B cell (primary cell): ENCODE measurements around the gene RPS8. TPM values are rescaled to one million over a fixed set of nuclear protein-coding genes. Genes with fewer than 3 reads are reported as not detected.

Experiments used
- ATAC-seq: fragments of 200-7000 bp; cut with Tn5 transposase; one replicate; pipeline ENCODE4 v1.10.0; 2021; ENCODE audit warnings: low read depth, mild to moderate bottlenecking, moderate number of reproducible peaks, moderate library complexity
- CTCF ChIA-PET: fragments of 350-600 bp; sonication (Branson Sonifier 250); formaldehyde crosslinking; loops from one replicate; lab custom pipeline; 2021; ENCODE audit warnings: antibody characterized with exemption, inconsistent platforms; lab: Charles Lee
- POLR2A ChIA-PET: fragments of 350-600 bp; sonication (Branson Sonifier 250); formaldehyde crosslinking; loops from one replicate; lab custom pipeline; 2021; ENCODE audit warnings: antibody characterized with exemption; lab: Charles Lee
- DNase-seq: peaks from one replicate; pipeline ENCODE4 v3.0.0; 2013
- H2AFZ ChIP-seq: 2 replicates; pipeline ENCODE4 v1.6.1; 2012; ENCODE audit warnings: mild to moderate bottlenecking, low read depth, low read length; ENCODE audit not compliant: insufficient read depth, poor library complexity, severe bottlenecking
- H3K27ac ChIP-seq, 2 donors: 1 replicate in 1 of 2; 2 replicates in 1 of 2; pipeline ENCODE4 v1.5.1; 2012 to 2013; ENCODE audit warnings: low read length in 2 of 2, mild to moderate bottlenecking in 2 of 2, moderate library complexity in 1 of 2
- H3K27me3 ChIP-seq, 4 experiments: fragments of 200-600 bp in 1 of 4; sonication (generic) in 1 of 4; replicated peaks in 1 of 4; 1 replicate in 2 of 4; 2 replicates in 2 of 4; pipeline versions ENCODE4 v1.6.1 to v1.7.0; 2013 to 2016; ENCODE audit warnings: low read length in 3 of 4, mild to moderate bottlenecking in 2 of 4, mixed read lengths in 1 of 4, moderate library complexity in 1 of 4; ENCODE audit not compliant: insufficient read depth in 4 of 4, control insufficient read depth in 3 of 4; ENCODE audit errors: control extremely low read depth in 1 of 4
- H3K36me3 ChIP-seq, 2 experiments: replicated peaks in 1 of 2; 1 replicate in 1 of 2; 2 replicates in 1 of 2; pipeline versions ENCODE4 v1.6.1 to v1.7.1; 2013; ENCODE audit warnings: low read length in 1 of 2; ENCODE audit not compliant: insufficient read depth in 2 of 2, control insufficient read depth in 1 of 2; ENCODE audit errors: control extremely low read depth in 1 of 2, extremely low read depth in 1 of 2
- H3K4me1 ChIP-seq, 2 donors: fragments of 200-600 bp in 1 of 2; sonication (generic) in 1 of 2; 1 replicate in 1 of 2; 2 replicates in 1 of 2; pipeline versions ENCODE4 v1.5.1 to v1.6.1; 2013 to 2017; ENCODE audit warnings: low read length in 2 of 2; ENCODE audit not compliant: control insufficient read depth in 2 of 2, insufficient read depth in 2 of 2
- H3K4me2 ChIP-seq: replicated peaks from 2 replicates; pipeline ENCODE3; 2012; ENCODE audit warnings: mild to moderate bottlenecking, low read depth, low read length; ENCODE audit not compliant: poor library complexity, severe bottlenecking
- H3K4me3 ChIP-seq, 5 experiments: fragments of 200-600 bp in 1 of 5; sonication (generic) in 1 of 5; 1 replicate in 3 of 5; 2 replicates in 2 of 5; pipeline versions ENCODE4 v1.5.1 to v1.7.0; 2011 to 2016; ENCODE audit warnings: low read length in 4 of 5, mild to moderate bottlenecking in 4 of 5, low read depth in 2 of 5, control low read depth in 1 of 5, moderate library complexity in 1 of 5; ENCODE audit not compliant: insufficient read depth in 1 of 5; ENCODE audit errors: control extremely low read depth in 1 of 5, extremely low read depth in 1 of 5
- H3K79me2 ChIP-seq: fragments of 200-600 bp; sonication (generic); one replicate; pipeline ENCODE4 v1.6.0; 2016; ENCODE audit warnings: low read length; ENCODE audit not compliant: control insufficient read depth, insufficient read depth
- H3K9ac ChIP-seq: fragments of 200-600 bp; sonication (generic); 2 replicates; pipeline ENCODE4 v1.6.1; 2017; ENCODE audit warnings: mild to moderate bottlenecking, low read length, moderate library complexity
- H3K9me3 ChIP-seq, 3 donors: one replicate each; pipeline versions ENCODE4 v1.6.1 to v1.7.1; 2013; ENCODE audit warnings: low read length in 2 of 3; ENCODE audit not compliant: control insufficient read depth in 2 of 3, insufficient read depth in 1 of 3; ENCODE audit errors: control extremely low read depth in 1 of 3
- H4K20me1 ChIP-seq: 2 replicates; pipeline ENCODE4 v1.6.0; 2012; ENCODE audit warnings: mild to moderate bottlenecking, low read length; ENCODE audit not compliant: insufficient read depth, control insufficient read depth, poor library complexity, severe bottlenecking
- H3K27ac Mint-ChIP-seq: one replicate; pipeline ENCODE4 v1.8.0; 2021; ENCODE audit warnings: mixed read lengths
- H3K27me3 Mint-ChIP-seq: one replicate; pipeline ENCODE4 v1.8.0; 2021; ENCODE audit warnings: mixed read lengths
- H3K4me1 Mint-ChIP-seq: one replicate; pipeline ENCODE4 v1.8.0; 2021; ENCODE audit warnings: mixed read lengths
- H3K4me3 Mint-ChIP-seq: one replicate; pipeline ENCODE4 v1.8.0; 2021; ENCODE audit warnings: mixed read lengths
- H3K9me3 Mint-ChIP-seq: one replicate; pipeline ENCODE4 v1.8.0; 2022; ENCODE audit warnings: mixed read lengths; ENCODE audit not compliant: insufficient read depth
- CTCF ChIP-seq: fragments of 200-600 bp; IDR thresholded peaks from one replicate; pipeline ENCODE4 v1.8.0; 2022; ENCODE audit warnings: antibody characterized with exemption, mild to moderate bottlenecking
- EZH2 ChIP-seq: IDR thresholded peaks from 2 replicates; pipeline ENCODE4 v1.6.1; 2012; ENCODE audit warnings: borderline replicate concordance, low read depth, mild to moderate bottlenecking, moderate library complexity, low read length; ENCODE audit not compliant: insufficient read depth, poor library complexity, severe bottlenecking
- WGBS: methylation state at CpG from one replicate; pipeline ENCODE4 v1.1.5; 2013; ENCODE audit warnings: missing lambda C conversion rate; ENCODE audit not compliant: insufficient coverage; 5-methylcytosine and 5-hydroxymethylcytosine counted together
- intact Hi-C: fragments of 100-400 bp; cut with micrococcal nuclease; formaldehyde crosslinking; loops from one replicate; pipeline ENCODE4 v1.10.0; 2022
- polyA plus RNA-seq: library from polyadenylated mRNA; depleted of rRNA; stranded (reverse); fragments of >200 nt; gene quantifications from 2 replicates; pipeline ENCODE4 v1.2.3, GENCODE V29; 2012
- total RNA-seq, 2 donors: library from RNA; stranded (reverse); fragments of 120-200 nt in 1 of 2; gene quantifications; 1 replicate in 1 of 2; 2 replicates in 1 of 2; pipeline versions ENCODE4 v1.2.3 to v1.2.4, GENCODE V29; 2013 to 2022

The RPS8 gene
- total and polyA plus RNA-seq, 2 donors (not counting 1 experiment from before 2014, with no cell fraction given): 2,525 to 4,047 TPM

DNA sequence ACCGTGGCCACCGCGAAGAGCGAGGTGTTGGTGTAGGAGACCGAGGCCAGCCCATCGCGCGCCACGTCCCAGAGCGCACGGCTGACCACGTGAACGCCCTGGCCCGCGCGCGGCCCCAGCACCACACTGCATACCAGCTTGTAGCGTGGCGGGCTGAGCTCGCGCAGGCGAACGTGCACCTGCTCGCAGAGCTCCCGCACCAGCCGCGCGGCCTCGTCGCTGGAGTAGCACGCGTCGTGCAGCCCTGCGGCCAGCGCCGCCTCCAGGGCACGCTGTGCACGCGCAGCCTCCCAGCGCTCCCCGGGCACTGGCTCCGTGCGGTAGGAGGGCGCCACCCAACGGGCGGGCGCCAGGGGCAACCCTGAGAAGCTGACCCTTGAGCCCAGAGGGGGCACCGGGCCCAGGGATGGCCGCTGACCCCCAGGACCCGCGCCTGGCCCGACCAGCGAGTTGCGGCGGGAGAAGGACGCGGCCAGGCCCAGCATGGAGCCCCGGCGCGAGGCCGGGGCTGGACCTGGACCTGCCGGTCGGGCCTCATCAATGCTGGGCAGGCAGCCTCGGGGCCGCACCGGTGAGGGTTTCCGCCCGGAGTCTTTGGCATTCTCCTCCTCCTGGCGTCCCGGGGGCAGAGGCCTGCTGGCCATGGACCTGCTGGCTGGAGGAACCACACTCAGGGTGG is 30.8 kb downstream of the RPS8 start:
- H3K79me2 ChIP-seq: peaks cover 5% of the 10 kb centered on the region
- WGBS: 99% methylated on average over 67 of the region's 70 CpGs
- H3K36me3 ChIP-seq: peaks cover 0 to 21% of the 10 kb centered on the region in 2 experiments

More for the DNA sequence above, 30.8 kb downstream of the RPS8 start:
- Mint-ChIP-seq H3K27ac (peak overlapping the region; percentile 99), H3K4me1 (peaks cover 65% of the 10 kb centered on the region), H3K27me3 (no peaks in the 10 kb centered on the region), H3K9me3 (no peaks in the 10 kb centered on the region), H3K4me3 (no peak overlapping the region)
- no peak overlapping the region for H3K4me2 ChIP-seq
- intact Hi-C loops: no loop called here
- ChIA-PET POLR2A (interaction anchor here (4.3 kb wide), 1 partner anchor 13 kb away, joined by 59 read pairs; no protein-coding TSS in a partner anchor), CTCF (interaction anchor here (1.1 to 1.7 kb wide), 2 partner anchors 13 to 77 kb away, joined by 3 to 7 read pairs; no protein-coding TSS in a partner anchor)
- TF ChIP-seq CTCF: no peak
- TF ChIP-seq EZH2: no peak
- ATAC-seq (no peak), DNase-seq (no peak)
- no peaks in the 10 kb centered on the region for H4K20me1 ChIP-seq
- peaks cover 0 to 3% (median 0%) of the 10 kb centered on the region in 3 donors for H3K9me3 ChIP-seq
- H3K4me1 ChIP-seq: peaks cover 51 to 67% of the 10 kb centered on the region in 2 donors
- H3K27ac ChIP-seq: peak overlapping the region; percentile 91 to 95
- H3K4me3 ChIP-seq: no peak overlapping the region
- H2AFZ ChIP-seq: no peak overlapping the region
- no peaks in the 10 kb centered on the region for H3K27me3 ChIP-seq
- no peak overlapping the region for H3K9ac ChIP-seq
